Transverse colon (tissue), 4 donors: ENCODE measurements around the gene SDR39U1.

Experiments used
- CTCF ChIP-seq, 5 experiments: fragments of 200-600 bp in 3 of 5; fragments of 450-650 bp in 2 of 5; sonication (generic) in 3 of 5; IDR thresholded peaks; 1 replicate in 2 of 5; 2 replicates in 3 of 5; pipeline ENCODE4 v1.5.1; 2016 to 2017; ENCODE audit warnings: antibody characterized with exemption in 5 of 5, inconsistent platforms in 3 of 5, mild to moderate bottlenecking in 2 of 5, moderate library complexity in 1 of 5
- EP300 ChIP-seq: sonication (generic); formaldehyde crosslinking; IDR thresholded peaks from one replicate; pipeline ENCODE4 v1.6.1; 2017; ENCODE audit warnings: antibody characterized with exemption, low read depth
- POLR2A ChIP-seq: fragments of 450-650 bp; IDR thresholded peaks from one replicate; pipeline ENCODE4 v1.6.1; 2016; ENCODE audit warnings: antibody characterized with exemption, mild to moderate bottlenecking, moderate library complexity
- POLR2AphosphoS5 ChIP-seq, 3 donors: sonication (generic); formaldehyde crosslinking; IDR thresholded peaks; one replicate each; pipeline ENCODE4 v1.6.1; 2016; ENCODE audit warnings: antibody characterized with exemption in 3 of 3

- TF ChIP-seq CTCF (IDR thresholded peaks at IDR 0.05), result no peak
- TF ChIP-seq EP300, result no peak
- no peak for TF ChIP-seq POLR2AphosphoS5 (IDR thresholded peaks at IDR 0.05)
- no peak for TF ChIP-seq POLR2A
These were observed 50.1 kb downstream of the SDR39U1 start for GRCh38 chr14:24392325-24393091.
